Renal cortical epithelial cell (primary cell): ENCODE data around the gene METTL8. TPM values are rescaled to one million over a fixed set of nuclear protein-coding genes. Genes with fewer than 3 reads are reported as not detected.

Source experiments
- DNase-seq: peaks from one replicate; pipeline ENCODE4 v3.0.0-alpha.2; 2011; ENCODE audit warnings: low read depth
- total RNA-seq: library from RNA; depleted of rRNA; stranded (reverse); fragments of >200 nt; gene quantifications from 2 replicates; pipeline ENCODE4 v1.2.3, GENCODE V29; 2014

The METTL8 gene, protein sequence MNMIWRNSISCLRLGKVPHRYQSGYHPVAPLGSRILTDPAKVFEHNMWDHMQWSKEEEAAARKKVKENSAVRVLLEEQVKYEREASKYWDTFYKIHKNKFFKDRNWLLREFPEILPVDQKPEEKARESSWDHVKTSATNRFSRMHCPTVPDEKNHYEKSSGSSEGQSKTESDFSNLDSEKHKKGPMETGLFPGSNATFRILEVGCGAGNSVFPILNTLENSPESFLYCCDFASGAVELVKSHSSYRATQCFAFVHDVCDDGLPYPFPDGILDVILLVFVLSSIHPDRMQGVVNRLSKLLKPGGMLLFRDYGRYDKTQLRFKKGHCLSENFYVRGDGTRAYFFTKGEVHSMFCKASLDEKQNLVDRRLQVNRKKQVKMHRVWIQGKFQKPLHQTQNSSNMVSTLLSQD
- 37.3 and 48.3 TPM in 2 replicates for total RNA-seq

DNA sequence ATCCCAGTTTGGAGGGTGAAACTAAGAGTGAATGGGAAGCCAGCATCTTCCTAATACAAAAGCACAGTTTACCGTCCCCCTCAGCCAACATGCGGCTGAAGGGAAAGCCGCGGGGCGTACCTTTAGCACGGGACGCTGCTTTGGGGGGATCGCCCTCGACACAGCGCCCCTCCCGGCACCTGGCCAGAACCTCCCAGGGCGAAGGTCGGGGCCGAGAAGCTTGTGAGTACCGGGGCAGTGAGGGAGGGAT is at the start of gene METTL8:
METTL8 (minus strand) TSS at position 228 of the 250 bp plus-strand sequence. CDS start 41,805 bp downstream, outside the sequence.
- no peak for DNase-seq

DNA sequence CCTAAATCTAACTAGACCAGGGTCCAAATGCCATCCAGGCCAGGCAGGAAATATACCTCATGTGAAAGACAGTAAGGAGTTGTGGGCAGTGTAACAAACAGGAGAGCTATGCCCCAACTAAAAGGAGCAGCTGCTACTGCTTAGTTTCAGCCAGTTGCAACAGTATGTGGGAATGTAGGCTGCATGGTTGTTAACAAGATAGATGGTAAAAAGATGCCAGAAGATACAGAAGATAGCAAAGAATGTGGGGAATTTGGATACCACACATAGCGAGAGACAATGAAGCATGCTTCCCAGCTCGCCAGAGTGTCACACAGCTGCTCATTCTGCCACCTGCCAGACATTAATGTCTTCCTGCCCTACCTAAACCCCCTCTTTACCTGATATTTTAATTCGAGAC is 49.1 kb upstream of the METTL8 start:
- DNase-seq, result peak; percentile 3

DNA sequence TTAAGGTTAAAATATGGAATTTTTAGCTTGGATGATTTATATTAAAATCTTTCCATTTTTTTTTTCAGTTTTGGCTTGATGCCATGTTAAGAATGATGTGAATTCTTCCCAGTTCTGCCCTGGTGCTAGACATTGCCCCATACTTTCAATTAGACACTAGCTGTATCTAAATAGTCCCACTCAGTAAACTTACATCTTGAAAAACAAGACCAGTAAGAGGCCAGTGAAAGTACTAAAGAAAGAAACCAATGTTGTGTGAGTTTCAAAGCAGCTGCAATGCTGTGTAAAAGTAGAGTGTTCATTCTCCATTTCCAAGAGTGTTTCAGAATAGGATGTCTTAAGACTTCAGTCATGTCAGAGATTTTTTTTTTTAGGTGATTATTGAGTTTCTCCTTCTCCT is 48.5 kb upstream of the METTL8 start:
- no peak for DNase-seq

DNA sequence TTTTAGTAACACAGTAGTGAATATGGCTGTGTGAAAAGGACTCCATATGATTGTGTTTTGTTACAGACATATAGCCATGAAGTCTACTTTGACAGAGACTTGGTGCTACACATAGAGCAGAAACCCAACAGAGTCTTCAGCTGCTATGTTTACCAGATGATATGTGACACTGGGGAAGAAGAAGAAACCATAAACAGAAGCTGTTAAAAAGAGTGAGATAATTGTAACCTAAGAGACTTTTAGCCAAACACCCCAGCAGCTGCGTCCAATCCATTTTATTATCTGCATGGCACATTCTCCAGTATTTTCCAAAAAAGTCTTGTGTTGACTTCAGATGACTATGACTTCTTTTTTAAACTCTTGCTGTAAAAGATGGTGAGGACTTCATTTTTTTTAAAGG is 47.1 kb upstream of the METTL8 start:
- DNase-seq, result no peak

DNA sequence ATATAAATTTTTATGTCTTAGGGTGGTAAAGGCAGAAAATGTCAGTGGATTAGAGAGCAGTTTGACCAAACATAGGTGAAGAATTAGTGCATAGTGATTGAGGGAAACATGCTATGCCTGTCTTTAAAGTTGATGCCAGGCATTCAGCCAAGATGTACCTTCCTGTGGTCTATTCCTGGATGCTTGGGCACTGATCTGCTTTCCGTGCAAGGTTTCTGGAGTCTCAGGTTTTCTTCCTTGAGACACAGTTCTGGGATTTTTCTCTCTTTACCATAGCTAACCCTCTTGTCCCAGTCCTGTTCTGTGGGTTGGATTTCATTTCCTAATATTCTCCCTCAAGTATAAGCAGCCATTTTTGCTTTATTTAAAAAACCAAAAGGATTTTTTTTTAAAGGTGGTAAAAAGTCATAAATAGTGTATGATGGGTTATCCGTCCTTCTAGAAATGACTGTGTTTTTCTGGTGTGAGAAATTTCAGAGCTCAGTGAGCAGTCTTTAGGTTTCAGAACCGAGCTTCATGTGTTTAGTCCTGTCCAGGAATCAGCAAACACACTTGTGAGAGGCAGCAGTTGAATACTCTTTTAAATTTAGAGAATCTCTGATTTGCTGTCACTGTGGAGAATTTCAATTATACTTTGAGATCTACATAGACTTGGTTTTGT is 45.5 kb upstream of the METTL8 start:
- DNase-seq, result no peak

DNA sequence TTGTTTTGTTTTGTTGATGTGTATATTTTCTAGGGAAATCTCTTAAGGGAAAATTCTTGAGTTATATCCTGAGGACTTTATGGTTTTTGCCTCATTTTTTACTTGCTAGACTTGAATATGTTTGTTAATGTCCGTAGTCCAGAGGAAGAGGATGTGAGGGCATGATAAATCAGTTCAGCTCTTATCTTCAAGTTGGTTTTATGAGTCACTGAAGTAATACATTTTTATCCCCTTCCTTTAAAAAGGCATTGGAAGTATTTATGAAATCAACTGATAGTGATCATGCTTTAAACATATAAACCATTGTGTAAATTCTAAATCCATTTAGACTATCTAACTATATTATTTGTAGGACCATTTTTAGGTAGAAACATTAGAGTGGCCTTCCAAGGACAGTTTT is 44.6 kb upstream of the METTL8 start:
- DNase-seq, result no peak

DNA sequence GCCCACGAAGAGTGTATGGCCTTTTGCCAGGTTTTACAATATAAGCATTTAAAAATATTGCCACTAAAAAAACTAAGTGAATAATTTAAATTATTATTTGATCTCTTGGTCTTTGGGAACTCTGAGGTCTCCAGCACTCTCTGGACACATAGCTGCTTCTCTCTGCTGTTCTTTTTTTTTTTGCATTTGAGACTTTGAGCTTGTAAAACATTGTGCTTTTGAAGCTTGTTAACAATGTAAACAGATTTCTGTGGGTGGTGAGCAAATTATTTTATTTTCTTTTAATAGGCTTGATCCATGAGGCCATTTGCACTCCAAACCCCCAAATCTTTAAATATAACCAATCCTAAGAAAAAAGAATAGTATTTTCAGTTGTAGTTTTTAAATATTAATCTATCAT is 42.2 kb upstream of the METTL8 start:
- DNase-seq, result no peak

DNA sequence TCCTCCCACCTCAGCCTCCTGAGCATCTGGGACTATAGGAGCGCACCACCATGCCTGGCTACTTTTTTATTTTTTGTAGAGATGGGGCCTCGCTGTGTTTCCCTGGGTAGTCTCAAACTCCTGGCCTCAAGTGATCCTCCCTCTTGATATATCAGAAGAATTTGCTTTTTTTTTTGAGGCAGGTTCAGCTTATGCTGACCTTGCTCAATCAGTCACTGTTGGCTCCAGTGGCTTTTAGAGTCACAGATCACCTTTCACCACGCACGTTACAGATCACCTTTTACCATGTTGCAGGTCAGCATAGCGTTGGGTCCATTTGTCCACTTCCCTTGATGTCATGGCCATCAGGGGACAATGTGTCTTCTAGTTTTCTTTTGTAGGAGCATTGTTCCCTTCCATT is 36.3 kb upstream of the METTL8 start:
- DNase-seq, result no peak

DNA sequence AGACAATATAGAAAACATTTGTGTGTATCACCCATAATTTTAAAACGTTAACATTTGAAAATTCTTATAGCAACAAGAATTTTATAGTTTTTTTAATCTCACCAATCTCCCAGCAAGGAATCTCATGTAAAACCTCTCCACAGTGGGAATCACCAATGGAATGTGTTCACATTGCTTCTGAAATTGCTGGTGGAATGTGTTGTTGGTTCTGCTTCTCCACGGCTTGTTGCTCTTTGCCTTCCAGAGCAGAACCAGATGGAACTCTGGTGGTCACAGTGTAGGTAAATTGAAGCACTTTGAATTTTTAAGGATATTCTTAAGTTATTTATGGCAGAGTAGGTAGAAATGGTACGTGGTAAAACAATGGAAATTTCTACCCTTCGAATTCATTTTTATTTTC is 35.4 kb upstream of the METTL8 start:
- peak; percentile 32 for DNase-seq

DNA sequence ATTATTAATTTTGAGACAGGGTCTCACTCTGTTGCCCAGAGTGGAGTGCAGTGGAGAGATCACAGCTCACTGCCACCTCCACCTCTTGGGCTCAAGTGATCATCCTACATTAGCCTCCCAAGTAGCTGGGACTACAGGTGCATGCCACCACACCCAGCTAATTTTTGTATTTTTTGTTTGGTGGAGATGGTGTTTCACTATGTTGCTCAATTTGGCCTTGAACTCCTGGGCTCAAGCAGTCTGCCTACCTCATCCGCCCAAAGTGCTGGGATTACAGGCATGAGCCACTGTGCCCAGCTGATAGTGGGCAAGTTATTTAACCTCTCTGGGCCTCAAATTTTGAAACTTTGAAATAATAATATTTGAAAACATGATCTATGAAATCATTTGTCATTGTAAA is 26.7 kb upstream of the METTL8 start:
- no peak for DNase-seq

DNA sequence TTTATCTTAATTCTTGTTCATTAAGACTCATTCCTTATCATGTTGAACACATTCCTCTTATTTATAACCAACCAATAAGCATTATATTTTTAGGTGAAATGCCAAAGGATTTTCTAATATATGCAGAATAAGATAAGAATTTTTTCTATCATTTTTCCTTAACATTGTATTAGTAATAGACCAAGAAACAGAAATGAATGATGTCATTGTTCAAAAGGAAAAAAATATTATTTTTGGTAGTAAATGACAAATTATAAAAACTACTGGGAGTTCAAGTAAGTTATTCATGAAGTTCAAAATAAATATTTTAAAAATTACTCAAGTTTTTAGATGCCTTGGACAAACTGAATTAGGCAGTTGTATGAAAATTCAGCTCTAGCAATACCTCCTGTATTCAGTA is 25.7 kb upstream of the METTL8 start:
- no peak for DNase-seq

DNA sequence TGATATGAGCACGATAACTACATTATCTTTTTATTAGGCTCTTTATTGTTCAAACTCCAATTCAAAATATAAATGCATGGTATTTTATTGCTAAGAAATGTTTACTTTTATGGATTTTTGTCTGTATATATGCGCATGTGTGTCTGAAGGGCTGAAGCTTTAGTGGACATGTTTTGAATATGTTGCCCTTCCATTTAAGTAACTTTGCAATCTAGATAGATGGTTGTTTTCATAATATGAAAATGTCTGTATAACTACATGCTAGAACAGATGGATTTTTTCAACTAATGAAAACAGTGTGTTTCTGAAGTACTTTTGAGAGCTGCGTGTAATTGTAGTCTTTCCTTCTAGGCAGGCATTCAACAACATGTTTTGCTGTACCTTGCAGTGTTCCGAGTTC is 19.0 kb upstream of the METTL8 start:
- no peak for DNase-seq

DNA sequence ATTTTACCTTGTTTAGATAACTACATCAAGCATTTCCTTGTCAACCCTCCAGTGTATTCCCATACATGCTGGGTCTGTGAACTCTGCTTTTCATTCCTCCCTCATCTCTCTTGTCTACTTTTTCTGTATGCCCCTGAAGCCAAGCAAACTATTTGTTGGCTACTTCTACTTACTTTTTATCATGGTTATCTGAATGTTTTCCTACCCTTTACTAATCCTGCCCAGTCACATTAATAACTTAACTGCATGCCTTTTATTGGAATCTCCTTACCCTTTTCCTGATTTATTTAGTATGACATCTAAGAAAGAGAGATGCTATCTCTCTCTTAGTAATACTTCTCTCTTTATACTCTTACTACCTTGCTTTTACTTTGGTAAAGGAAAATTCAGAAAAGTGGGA is 17.3 kb upstream of the METTL8 start:
- no peak for DNase-seq

DNA sequence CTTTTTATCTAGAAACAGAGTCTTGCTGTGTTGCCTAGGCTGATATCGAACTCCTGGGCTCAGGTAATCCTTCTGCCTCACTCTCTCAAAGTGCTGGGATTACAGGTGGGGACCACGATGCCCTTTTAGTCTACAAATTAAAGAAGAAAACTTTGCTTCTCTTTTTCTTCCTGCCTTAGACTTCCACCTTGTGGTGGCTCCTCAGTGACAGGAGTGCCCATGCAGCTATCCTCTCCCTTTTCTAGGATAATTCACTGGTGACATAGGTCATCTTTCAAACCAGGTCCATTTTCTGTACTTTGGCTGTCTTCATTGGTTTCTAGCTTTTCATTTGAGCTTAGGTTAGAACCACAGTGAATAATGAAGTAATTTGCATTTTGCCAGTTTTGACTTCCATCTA is 13.9 kb upstream of the METTL8 start:
- DNase-seq, result no peak

DNA sequence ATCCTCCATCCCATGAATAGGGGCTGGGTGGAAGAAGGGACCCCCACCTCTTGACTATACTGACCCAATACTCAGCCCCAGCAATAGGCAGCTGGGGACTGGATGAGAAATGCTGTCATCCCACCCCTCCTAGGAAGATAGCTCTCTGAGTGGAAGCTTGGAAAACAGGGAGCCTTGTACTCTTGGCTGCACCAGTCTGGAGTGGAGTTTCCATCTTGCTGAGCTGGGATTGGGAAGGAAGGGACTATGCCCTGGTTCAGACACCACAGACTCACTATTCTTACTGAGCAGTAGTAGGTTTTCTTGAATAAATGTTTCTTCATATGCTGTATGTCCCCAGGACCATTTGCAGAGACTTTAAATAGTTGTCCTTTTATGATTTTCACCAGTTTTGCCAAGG is 7.7 kb upstream of the METTL8 start:
- no peak for DNase-seq

DNA sequence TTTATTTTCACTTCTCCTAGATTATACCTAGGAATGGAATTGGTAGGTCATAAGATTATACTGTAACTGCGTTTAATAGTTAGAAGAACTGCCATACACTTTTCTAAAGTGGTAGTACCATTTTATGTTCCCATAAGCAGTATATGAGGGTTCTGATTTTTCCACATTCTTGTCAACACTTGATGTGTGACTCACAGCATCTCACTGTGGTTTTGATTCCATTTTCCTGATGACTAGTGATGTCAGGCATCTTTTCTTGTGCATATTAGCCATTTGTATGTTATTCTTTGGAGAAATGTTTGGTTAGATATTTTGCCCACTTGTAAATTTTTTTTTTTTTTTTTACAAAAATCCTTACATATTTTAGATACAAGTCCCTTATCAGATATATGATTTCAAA is 2.5 kb upstream of the METTL8 start:
- peak; percentile 70 for DNase-seq

DNA sequence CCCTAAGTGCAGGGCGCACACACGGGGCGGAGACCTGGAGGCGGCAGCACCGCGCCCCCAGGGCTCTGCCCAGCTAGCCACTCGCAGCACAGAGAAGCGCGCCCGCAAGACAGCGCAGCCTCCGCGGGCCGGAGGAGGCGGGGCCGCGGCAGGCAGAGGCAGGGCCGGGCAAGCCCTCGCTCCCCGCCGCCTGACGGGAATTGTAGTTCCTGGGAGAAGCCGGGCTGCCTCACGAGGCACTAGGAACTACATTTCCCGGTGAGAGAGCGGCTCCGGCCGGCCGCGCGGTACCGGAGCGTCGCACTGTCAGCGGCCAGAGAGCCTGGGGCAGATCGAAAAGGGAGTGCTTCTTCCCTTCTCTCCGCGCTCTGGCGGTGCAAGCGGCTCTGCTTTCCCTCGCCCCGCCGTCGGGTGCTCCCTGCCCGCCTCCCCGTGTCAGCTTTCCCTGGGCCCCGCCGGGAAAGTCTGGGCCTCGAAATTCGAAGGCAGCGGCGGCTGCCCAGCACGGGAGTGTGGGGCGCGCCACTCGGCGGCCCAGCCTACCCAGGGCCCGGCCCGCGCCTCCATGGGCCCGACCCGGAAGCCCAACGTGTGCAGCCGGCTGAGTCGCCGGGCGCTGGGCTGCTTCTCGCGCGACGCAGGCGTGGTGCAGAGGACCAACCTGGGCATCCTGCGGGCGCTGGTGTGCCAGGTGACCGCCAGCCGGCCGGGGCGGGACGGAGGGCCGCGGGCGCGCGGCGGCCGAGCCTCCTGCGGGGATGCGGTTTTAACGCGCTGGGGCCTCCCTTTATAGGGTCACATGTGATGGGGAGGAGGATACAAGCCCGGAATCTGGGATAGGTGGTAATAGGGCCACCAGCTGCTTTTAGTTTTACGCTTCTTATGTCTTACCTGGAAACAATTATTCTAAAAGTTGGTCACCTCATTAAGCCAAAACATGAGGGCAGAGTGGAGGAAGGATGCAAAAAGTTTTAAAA is 511 bp upstream of the METTL8 start, which contains the start of gene DCAF17:
DCAF17 (plus strand) TSS at position 214 of the 977 bp plus-strand sequence; CDS start at position 566, 352 bp downstream.
- DNase-seq, result peak; percentile 86

DNA sequence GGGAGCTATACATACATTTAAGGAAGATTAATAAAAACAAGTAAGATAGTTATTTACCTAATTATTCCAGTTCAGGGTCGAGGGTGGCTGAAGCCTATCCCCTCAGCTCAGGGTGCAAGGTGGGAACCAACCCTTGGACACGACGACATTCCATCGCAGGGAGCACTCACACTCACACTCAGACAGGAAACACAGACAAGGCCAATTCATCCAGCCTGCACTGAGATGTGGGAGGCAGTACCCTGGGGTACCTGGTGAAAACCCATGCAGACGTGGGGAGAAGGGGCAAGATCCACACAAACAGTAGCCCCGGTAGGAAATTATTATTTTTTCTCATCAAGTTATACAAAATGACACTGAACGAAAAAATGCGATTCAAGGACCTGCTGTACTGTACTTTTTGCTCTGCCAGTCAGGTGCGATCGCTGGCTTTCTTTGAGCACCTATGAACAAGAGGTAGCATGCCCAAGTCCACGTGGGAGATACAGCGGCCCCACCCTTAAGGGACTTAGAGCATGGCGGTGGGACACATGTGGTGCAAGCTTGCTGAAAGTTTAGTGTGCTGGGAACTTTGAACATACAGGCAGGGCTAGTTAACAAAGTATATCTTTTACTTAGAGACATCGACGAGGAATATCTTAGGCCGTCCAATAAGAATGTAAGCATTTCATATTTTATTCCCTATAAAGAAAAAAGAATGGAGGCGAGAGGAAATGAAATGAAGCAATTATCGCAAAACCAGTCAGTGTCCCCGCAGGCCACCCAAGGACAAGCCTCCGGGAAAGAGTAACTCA is 624 bp downstream of the METTL8 start:
- DNase-seq, result peak; percentile 33

DNA sequence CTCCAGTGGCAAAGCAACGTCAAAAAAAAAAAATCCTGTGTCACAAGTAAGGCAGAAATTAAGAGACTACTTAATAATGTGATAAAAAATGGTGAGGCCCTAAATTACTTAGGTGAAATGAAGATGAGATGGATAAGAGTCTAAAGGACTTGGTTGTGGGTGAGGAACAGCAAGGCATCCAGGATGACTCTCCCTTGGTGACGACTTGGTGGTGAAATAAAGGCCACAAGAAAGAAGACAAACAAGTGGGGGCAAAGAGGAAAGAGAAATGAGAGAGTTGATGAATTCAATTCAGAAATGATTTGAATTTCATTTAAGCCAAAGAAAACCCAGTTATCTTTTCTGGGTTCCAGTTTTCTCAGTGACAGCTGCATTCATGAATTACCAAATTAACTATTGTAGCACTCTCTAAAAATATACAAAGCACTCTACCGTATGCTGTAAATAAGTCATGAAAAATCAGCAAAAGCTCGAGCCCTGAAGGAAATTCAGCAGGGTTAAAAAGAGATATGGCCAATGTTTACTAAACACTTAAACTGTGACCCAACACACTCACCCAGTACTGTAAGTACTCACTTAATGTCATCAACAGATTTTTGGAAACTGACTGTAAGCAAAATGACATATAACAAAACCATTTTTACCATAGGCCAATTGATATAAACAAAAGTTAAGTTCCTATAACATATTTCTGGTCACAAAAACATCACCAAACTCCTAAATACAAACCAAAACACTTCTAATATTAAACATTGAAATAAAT is 1.4 kb downstream of the METTL8 start:
- DNase-seq, result no peak

DNA sequence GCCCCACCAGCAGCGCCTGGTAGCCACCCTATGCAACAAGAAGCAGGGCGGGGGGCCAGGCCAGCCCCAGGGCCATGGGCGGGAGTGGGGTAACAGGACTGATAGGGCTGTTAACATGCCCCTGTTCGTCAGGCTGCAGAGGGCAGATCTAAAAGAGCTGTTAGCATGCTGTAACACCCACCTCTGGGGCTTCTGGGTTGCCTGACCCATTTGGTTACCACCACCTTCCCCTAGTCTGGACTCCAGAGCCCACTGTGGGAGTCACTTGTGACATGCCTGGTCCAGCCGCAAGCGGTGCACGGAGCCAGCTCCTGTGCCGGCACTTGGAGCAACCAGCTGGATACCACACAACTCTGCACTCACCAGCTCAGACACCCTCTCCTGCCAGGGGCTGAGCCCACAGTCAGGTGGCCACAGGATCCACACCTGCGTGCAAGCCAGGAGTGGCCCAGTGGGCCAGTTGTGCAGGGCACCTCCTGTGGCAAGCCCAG is 2.1 kb downstream of the METTL8 start:
- no peak for DNase-seq
